SK-N-SH (cell line): ENCODE results near the gene HYAL1. TPM values are rescaled to one million over a fixed set of nuclear protein-coding genes. Genes with fewer than 3 reads are reported as not detected.

Source experiments
- CTCF ChIA-PET: fragments of 300-600, 350-600 bp; formaldehyde crosslinking; extraction: SDS; loops from one replicate; lab custom pipeline; 2021; lab: Yijun Ruan, JAX
- POLR2A ChIA-PET: fragments of 350-600 bp; sonication (Branson Sonifier 250); formaldehyde crosslinking; extraction: SDS; loops from one replicate; lab custom pipeline; 2020; ENCODE audit warnings: antibody characterized with exemption, inconsistent platforms; lab: Yijun Ruan, JAX
- DNase-seq: peaks from one replicate; pipeline ENCODE4 v3.0.0; 2012
- H2AFZ ChIP-seq: fragments of 200-600 bp; sonication (generic); 2 replicates; pipeline ENCODE4 v1.8.1; 2016; ENCODE audit warnings: antibody characterized with exemption, mild to moderate bottlenecking, low read depth
- H3F3A ChIP-seq: fragments of 200-600 bp; sonication (generic); replicated peaks from 2 replicates; pipeline ENCODE3; 2016; ENCODE audit warnings: antibody characterized with exemption, mild to moderate bottlenecking; ENCODE audit not compliant: insufficient read depth
- H3K27ac ChIP-seq, 2 experiments: fragments of 200-500 bp in 1 of 2; fragments of 200-600 bp in 1 of 2; sonication (Bioruptor generic) in 1 of 2; sonication (generic), shearing (Covaris generic) in 1 of 2; 2 replicates each; pipeline versions ENCODE4 v1.5.1 to v1.6.1; 2014 to 2016; ENCODE audit warnings: low read depth in 2 of 2, inconsistent platforms in 1 of 2, low read length in 1 of 2, mild to moderate bottlenecking in 1 of 2, mixed read lengths in 1 of 2
- H3K27me3 ChIP-seq: fragments of 200-600 bp; sonication (generic), shearing (Covaris generic); 2 replicates; pipeline ENCODE4 v1.6.1; 2016; ENCODE audit warnings: mixed run types; ENCODE audit not compliant: insufficient read depth
- H3K36me3 ChIP-seq, 2 experiments: fragments of 200-500 bp in 1 of 2; fragments of 200-600 bp in 1 of 2; sonication (Bioruptor generic) in 1 of 2; sonication (generic) in 1 of 2; replicated peaks in 1 of 2; 2 replicates each; pipeline versions ENCODE3 to v1.5.1; 2014 to 2016; ENCODE audit warnings: low read length in 1 of 2, mild to moderate bottlenecking in 1 of 2; ENCODE audit not compliant: insufficient read depth in 2 of 2, control insufficient read depth in 1 of 2
- H3K4me1 ChIP-seq, 2 experiments: fragments of 200-500 bp in 1 of 2; fragments of 200-600 bp in 1 of 2; sonication (Bioruptor generic) in 1 of 2; sonication (generic), shearing (Covaris generic) in 1 of 2; 2 replicates each; pipeline versions ENCODE4 v1.5.1 to v1.6.1; 2014 to 2016; ENCODE audit warnings: low read depth in 1 of 2, low read length in 1 of 2, mixed run types in 1 of 2; ENCODE audit not compliant: insufficient read depth in 2 of 2, control insufficient read depth in 1 of 2
- H3K4me2 ChIP-seq: fragments of 200-600 bp; sonication (generic), shearing (Covaris generic); 2 replicates; pipeline ENCODE4 v1.6.1; 2017; ENCODE audit warnings: mixed run types
- H3K4me3 ChIP-seq, 2 experiments: fragments of 200-500 bp in 1 of 2; fragments of 200-600 bp in 1 of 2; sonication (Bioruptor generic) in 1 of 2; sonication (generic), shearing (Covaris generic) in 1 of 2; 2 replicates each; pipeline versions ENCODE4 v1.5.1 to v1.8.1; 2014 to 2016; ENCODE audit warnings: low read depth in 2 of 2, inconsistent platforms in 1 of 2, low read length in 1 of 2, mild to moderate bottlenecking in 1 of 2, mixed read lengths in 1 of 2, moderate library complexity in 1 of 2
- H3K79me2 ChIP-seq: fragments of 200-600 bp; sonication (generic); 2 replicates; pipeline ENCODE4 v1.8.1; 2017; ENCODE audit warnings: mild to moderate bottlenecking; ENCODE audit not compliant: insufficient read depth
- H3K9ac ChIP-seq: fragments of 200-600 bp; sonication (generic); 2 replicates; pipeline ENCODE4 v1.6.1; 2017; ENCODE audit warnings: mixed run types
- H3K9me2 ChIP-seq: fragments of 200-600 bp; sonication (generic); 2 replicates; pipeline ENCODE4 v1.6.1; 2017; ENCODE audit warnings: mixed run types
- H3K9me3 ChIP-seq: fragments of 200-600 bp; sonication (generic); 2 replicates; pipeline ENCODE4 v1.6.1; 2017; ENCODE audit warnings: mixed run types, mild to moderate bottlenecking, moderate library complexity
- H4K20me1 ChIP-seq: fragments of 200-600 bp; sonication (generic); 2 replicates; pipeline ENCODE4 v1.6.1; 2017; ENCODE audit warnings: mild to moderate bottlenecking, mixed run types; ENCODE audit not compliant: insufficient read depth
- CHD2 ChIP-seq: fragments of 150-350 bp; IDR thresholded peaks from 2 replicates; pipeline ENCODE4 v1.6.1; 2018; ENCODE audit warnings: low read length; ENCODE audit not compliant: partially characterized antibody
- ELF1 ChIP-seq: IDR thresholded peaks from 2 replicates; pipeline ENCODE4 v1.4.0; 2012
- EP300 ChIP-seq, 2 experiments: IDR thresholded peaks; 2 replicates each; pipeline versions ENCODE4 v1.4.0 to v1.6.1; 2012; ENCODE audit warnings: borderline replicate concordance in 1 of 2, low read depth in 1 of 2, low read length in 1 of 2
- EZH2phosphoT487 ChIP-seq: fragments of 200-600 bp; sonication (generic); IDR thresholded peaks from 2 replicates; pipeline ENCODE4 v1.6.1; 2017; ENCODE audit warnings: low read depth, mixed run types, mild to moderate bottlenecking, antibody characterized with exemption, moderate library complexity, borderline replicate concordance
- FOSL2 ChIP-seq: IDR thresholded peaks from 2 replicates; pipeline ENCODE4 v1.4.0; 2012; ENCODE audit warnings: low read depth, mild to moderate bottlenecking, moderate library complexity, borderline replicate concordance
- FOXJ3 ChIP-seq: sonication (generic); formaldehyde crosslinking; IDR thresholded peaks from 2 replicates; pipeline ENCODE4 v1.5.1; 2020; ENCODE audit warnings: mild to moderate bottlenecking, missing genetic modification reagents
- JUND ChIP-seq: IDR thresholded peaks from 2 replicates; pipeline ENCODE4 v1.4.0; 2012
- MEF2A ChIP-seq: IDR thresholded peaks from 2 replicates; pipeline ENCODE4 v1.4.0; 2012; ENCODE audit warnings: low read depth, borderline replicate concordance
- MXI1 ChIP-seq: IDR thresholded peaks from 2 replicates; pipeline ENCODE4 v1.6.1; 2012; ENCODE audit warnings: mild to moderate bottlenecking, low read depth, low read length, improper control_type of control experiment
- NFIC ChIP-seq: IDR thresholded peaks from 2 replicates; pipeline ENCODE4 v1.4.0; 2012; ENCODE audit warnings: borderline replicate concordance
- NRF1 ChIP-seq: IDR thresholded peaks from 2 replicates; pipeline ENCODE4 v1.6.1; 2012; ENCODE audit warnings: low read depth, mild to moderate bottlenecking, low read length
- POLR2AphosphoS5 ChIP-seq: IDR thresholded peaks from 2 replicates; pipeline ENCODE4 v1.6.1; 2012; ENCODE audit warnings: low read depth, low read length
- RAD21 ChIP-seq: IDR thresholded peaks from 2 replicates; pipeline ENCODE4 v1.6.1; 2012; ENCODE audit warnings: mild to moderate bottlenecking, low read length
- RFX5 ChIP-seq: IDR thresholded peaks from 2 replicates; pipeline ENCODE4 v1.6.1; 2012; ENCODE audit warnings: mild to moderate bottlenecking, improper control_type of control experiment, low read length
- SIN3A ChIP-seq: IDR thresholded peaks from 2 replicates; pipeline ENCODE4 v1.6.1; 2012; ENCODE audit warnings: low read depth, mild to moderate bottlenecking, low read length, moderate library complexity, borderline replicate concordance
- TAF1 ChIP-seq: IDR thresholded peaks from 2 replicates; pipeline ENCODE4 v1.6.1; 2012; ENCODE audit warnings: low read depth, mild to moderate bottlenecking, low read length, moderate library complexity, borderline replicate concordance
- TCF12 ChIP-seq: IDR thresholded peaks from 2 replicates; pipeline ENCODE4 v1.4.0; 2012
- YY1 ChIP-seq: IDR thresholded peaks from 2 replicates; pipeline ENCODE4 v1.4.0; 2012; ENCODE audit warnings: low read depth, mild to moderate bottlenecking
- WGBS: methylation state at CpG from one replicate; pipeline ENCODE4 v1.1.6; 2017; ENCODE audit warnings: low lambda C conversion rate; 5-methylcytosine and 5-hydroxymethylcytosine counted together
- polyA plus RNA-seq, 3 experiments: library from polyadenylated mRNA; depleted of rRNA; stranded (reverse); fragments of >200 nt; gene quantifications; 2 replicates each; pipeline ENCODE4 v1.2.3, GENCODE V29; 2012
- TF ChIP-seq, protein P1 (sequence below): IDR thresholded peaks from 2 replicates; pipeline ENCODE4 v1.4.0; 2012; ENCODE audit warnings: low read depth, borderline replicate concordance
- TF ChIP-seq, protein P2 (sequence below): fragments of 150-350 bp; IDR thresholded peaks from 2 replicates; pipeline ENCODE4 v1.6.1; 2016; ENCODE audit warnings: mild to moderate bottlenecking, low read depth, low read length
- TF ChIP-seq, protein P3 (sequence below): IDR thresholded peaks from 2 replicates; pipeline ENCODE4 v1.4.0; 2012; ENCODE audit warnings: low read depth
- TF ChIP-seq, protein P4 (sequence below): fragments of 200-600 bp; sonication (generic); IDR thresholded peaks from 2 replicates; pipeline ENCODE4 v1.6.1; 2017; ENCODE audit warnings: antibody characterized with exemption, mild to moderate bottlenecking, moderate library complexity
- TF ChIP-seq, protein P5 (sequence below): IDR thresholded peaks from 2 replicates; pipeline ENCODE4 v1.6.1; 2012; ENCODE audit warnings: mild to moderate bottlenecking, low read depth, low read length, moderate library complexity

HYAL1 gene
- polyA plus RNA-seq, 1 of the 3 experiments (the other 2 are of a cell fraction): 0.30 TPM

DNA sequence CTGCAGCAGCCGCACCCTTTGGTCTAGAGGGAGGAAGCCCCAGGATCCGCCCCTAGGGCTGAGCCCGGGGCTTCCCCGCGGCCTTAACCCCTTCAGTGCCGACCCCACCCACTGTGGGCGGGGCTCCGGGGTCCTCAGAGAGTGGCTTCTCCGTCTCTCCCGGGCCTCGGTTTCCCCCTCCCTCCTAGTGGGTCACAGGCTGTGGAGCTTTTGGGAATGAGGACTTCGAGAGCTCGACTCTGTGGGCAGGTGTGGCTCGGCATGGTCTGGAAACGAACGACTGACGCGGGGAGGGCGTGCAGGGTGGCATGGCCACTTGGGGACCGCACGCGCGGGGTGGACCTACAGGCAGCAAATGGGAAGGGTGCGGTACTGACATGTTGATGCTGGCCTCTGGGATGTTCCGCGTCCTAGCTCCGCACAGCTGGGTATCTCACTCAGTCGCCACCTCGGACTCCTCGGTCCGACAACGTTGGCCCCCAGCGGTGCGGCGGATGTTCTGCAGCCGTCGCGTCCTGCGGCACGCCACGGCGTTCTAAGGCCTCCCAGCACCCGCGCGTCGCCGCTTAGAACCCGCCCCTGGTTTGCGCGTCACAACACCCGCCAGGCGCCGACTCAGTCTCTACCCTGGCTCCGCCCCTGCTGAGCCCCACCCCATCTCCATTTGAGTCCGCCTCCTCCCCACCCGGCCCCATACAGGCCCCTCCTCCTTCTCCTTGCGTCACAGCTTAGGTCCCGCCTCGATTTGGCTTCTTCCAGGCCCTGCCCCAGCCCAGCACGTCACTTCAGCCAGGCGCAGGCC, 4.3 kb downstream of the HYAL1 start, which contains the start of the genes HYAL3 and NAA80:
HYAL3 (minus strand) TSS at position 570 of the 802 bp plus-strand sequence. CDS start 3,803 bp downstream, outside the sequence.
NAA80 (minus strand) TSS at position 570 of the 802 bp plus-strand sequence. CDS start 1,942 bp downstream, outside the sequence.
- no peaks in the 10 kb centered on the region for H3F3A ChIP-seq
- H3K36me3 ChIP-seq: peaks cover 0 to 6% of the 10 kb centered on the region in 2 experiments
- no peaks in the 10 kb centered on the region for H3K9me3 ChIP-seq
- H3K9me2 ChIP-seq: no peaks in the 10 kb centered on the region
- DNase-seq: peak; percentile 99
- WGBS: under 1% methylated on average over 35 of the region's 61 CpGs
- no peaks in the 10 kb centered on the region for H4K20me1 ChIP-seq
- peak within 1 kb of the TSS; percentile 98 for H2AFZ ChIP-seq
- peak within 1 kb of the TSS; percentile 62 to 84; a peak in 3 of 4 replicates for H3K27ac ChIP-seq
- ChIA-PET CTCF (interaction anchor here (0.6 to 7.7 kb wide), 12 partner anchors 10 to 256 kb away, joined by 3 to 45 read pairs (median 5); partner anchors contain the start of gene LSMEM2), POLR2A (interaction anchor here (0.5 to 1.6 kb wide), 7 partner anchors 14 to 149 kb away, joined by 3 to 6 read pairs (median 4); partner anchors contain the start of gene TUSC2)
- H3K4me1 ChIP-seq: peaks cover 10 to 38% of the 10 kb centered on the region in 2 experiments; a peak in 2 of 4 replicates
- H3K79me2 ChIP-seq: peaks cover 7% of the 10 kb centered on the region; the same call in 1 of the 2 replicates
- peak within 1 kb of the TSS; percentile 79 for H3K9ac ChIP-seq
- no peaks in the 10 kb centered on the region for H3K27me3 ChIP-seq
- peak within 1 kb of the TSS; percentile 95 for H3K4me2 ChIP-seq
- peak within 1 kb of the TSS; percentile 84 to 87 for H3K4me3 ChIP-seq
- TF ChIP-seq EP300 (IDR thresholded peaks at IDR 0.05; ENCODE audit: borderline replicate concordance in 1 of 2, low read depth in 1 of 2, low read length in 1 of 2): no peak
- peak; percentile 14; the same call in 1 of the 2 replicates for TF ChIP-seq SIN3A
- TF ChIP-seq FOXJ3: 0 out of 2 replicates have a peak, but pooled peaks have one; percentile 9
- no peak for TF ChIP-seq NFIC
- TF ChIP-seq RFX5: no peak
- TF ChIP-seq TCF12: no peak
- TF ChIP-seq, protein P1, sequence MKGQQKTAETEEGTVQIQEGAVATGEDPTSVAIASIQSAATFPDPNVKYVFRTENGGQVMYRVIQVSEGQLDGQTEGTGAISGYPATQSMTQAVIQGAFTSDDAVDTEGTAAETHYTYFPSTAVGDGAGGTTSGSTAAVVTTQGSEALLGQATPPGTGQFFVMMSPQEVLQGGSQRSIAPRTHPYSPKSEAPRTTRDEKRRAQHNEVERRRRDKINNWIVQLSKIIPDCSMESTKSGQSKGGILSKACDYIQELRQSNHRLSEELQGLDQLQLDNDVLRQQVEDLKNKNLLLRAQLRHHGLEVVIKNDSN: no peak
- TF ChIP-seq CHD2: no peak
- peak; percentile 80 for TF ChIP-seq MXI1
- no peak for TF ChIP-seq ELF1
- TF ChIP-seq TAF1: peak; percentile 56; the same call in 1 of the 2 replicates
- TF ChIP-seq NRF1: peak; percentile 55
- TF ChIP-seq, protein P2, sequence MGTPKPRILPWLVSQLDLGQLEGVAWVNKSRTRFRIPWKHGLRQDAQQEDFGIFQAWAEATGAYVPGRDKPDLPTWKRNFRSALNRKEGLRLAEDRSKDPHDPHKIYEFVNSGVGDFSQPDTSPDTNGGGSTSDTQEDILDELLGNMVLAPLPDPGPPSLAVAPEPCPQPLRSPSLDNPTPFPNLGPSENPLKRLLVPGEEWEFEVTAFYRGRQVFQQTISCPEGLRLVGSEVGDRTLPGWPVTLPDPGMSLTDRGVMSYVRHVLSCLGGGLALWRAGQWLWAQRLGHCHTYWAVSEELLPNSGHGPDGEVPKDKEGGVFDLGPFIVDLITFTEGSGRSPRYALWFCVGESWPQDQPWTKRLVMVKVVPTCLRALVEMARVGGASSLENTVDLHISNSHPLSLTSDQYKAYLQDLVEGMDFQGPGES: no peak
- TF ChIP-seq JUND: no peak
- TF ChIP-seq YY1: peak; percentile 39; the same call in 1 of the 2 replicates
- TF ChIP-seq, protein P3, sequence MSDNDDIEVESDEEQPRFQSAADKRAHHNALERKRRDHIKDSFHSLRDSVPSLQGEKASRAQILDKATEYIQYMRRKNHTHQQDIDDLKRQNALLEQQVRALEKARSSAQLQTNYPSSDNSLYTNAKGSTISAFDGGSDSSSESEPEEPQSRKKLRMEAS: no peak; the same call in 1 of the 2 replicates
- TF ChIP-seq, protein P4, sequence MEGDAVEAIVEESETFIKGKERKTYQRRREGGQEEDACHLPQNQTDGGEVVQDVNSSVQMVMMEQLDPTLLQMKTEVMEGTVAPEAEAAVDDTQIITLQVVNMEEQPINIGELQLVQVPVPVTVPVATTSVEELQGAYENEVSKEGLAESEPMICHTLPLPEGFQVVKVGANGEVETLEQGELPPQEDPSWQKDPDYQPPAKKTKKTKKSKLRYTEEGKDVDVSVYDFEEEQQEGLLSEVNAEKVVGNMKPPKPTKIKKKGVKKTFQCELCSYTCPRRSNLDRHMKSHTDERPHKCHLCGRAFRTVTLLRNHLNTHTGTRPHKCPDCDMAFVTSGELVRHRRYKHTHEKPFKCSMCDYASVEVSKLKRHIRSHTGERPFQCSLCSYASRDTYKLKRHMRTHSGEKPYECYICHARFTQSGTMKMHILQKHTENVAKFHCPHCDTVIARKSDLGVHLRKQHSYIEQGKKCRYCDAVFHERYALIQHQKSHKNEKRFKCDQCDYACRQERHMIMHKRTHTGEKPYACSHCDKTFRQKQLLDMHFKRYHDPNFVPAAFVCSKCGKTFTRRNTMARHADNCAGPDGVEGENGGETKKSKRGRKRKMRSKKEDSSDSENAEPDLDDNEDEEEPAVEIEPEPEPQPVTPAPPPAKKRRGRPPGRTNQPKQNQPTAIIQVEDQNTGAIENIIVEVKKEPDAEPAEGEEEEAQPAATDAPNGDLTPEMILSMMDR: peak; percentile 31
- TF ChIP-seq RAD21: no peak
- TF ChIP-seq MEF2A: no peak
- no peak for TF ChIP-seq FOSL2
- TF ChIP-seq EZH2phosphoT487: no peak
- TF ChIP-seq, protein P5, sequence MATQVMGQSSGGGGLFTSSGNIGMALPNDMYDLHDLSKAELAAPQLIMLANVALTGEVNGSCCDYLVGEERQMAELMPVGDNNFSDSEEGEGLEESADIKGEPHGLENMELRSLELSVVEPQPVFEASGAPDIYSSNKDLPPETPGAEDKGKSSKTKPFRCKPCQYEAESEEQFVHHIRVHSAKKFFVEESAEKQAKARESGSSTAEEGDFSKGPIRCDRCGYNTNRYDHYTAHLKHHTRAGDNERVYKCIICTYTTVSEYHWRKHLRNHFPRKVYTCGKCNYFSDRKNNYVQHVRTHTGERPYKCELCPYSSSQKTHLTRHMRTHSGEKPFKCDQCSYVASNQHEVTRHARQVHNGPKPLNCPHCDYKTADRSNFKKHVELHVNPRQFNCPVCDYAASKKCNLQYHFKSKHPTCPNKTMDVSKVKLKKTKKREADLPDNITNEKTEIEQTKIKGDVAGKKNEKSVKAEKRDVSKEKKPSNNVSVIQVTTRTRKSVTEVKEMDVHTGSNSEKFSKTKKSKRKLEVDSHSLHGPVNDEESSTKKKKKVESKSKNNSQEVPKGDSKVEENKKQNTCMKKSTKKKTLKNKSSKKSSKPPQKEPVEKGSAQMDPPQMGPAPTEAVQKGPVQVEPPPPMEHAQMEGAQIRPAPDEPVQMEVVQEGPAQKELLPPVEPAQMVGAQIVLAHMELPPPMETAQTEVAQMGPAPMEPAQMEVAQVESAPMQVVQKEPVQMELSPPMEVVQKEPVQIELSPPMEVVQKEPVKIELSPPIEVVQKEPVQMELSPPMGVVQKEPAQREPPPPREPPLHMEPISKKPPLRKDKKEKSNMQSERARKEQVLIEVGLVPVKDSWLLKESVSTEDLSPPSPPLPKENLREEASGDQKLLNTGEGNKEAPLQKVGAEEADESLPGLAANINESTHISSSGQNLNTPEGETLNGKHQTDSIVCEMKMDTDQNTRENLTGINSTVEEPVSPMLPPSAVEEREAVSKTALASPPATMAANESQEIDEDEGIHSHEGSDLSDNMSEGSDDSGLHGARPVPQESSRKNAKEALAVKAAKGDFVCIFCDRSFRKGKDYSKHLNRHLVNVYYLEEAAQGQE: no peak
- peak; percentile 76 for TF ChIP-seq POLR2AphosphoS5
